ENCODE measurements around the gene RBMS1. TPM values are rescaled to one million over a fixed set of nuclear protein-coding genes. Genes with fewer than 3 reads are reported as not detected.

RBMS1 gene
- polyA plus RNA-seq, 1 donor from 2014 or later, result 8.4 TPM

DNA sequence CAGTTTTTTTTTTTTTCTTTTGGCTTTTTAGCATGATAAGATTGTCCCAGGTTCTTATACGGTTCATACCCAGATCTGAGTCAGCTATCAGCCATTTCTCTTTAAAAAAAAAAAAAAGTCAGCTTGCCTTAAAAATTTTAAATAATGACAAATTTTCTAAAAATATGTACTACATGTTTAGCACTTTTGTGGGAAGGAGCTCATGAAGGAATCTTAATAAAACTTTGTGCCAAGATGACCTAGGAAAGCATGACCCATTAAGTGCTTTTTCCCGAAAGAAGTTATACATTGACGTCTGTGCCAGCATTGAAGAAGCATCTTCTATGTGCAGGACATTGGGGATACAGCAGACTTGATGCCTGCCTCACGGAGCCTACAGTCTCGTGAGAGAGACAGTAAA lies 4.5 kb upstream of the RBMS1 start:
- no peaks in the 10 kb centered on the region for H3K9me3 ChIP-seq (ENCODE audit: low read length)
- no peaks in the 10 kb centered on the region for H3K79me2 ChIP-seq (replicated peaks; ENCODE audit: insufficient read depth, low read length)
- no peak overlapping the region for H2AFZ ChIP-seq (ENCODE audit: low read depth, low read length)
- H3K4me2 ChIP-seq (ENCODE audit: low read length), result no peak overlapping the region
- no peak overlapping the region for H3K4me3 ChIP-seq (ENCODE audit: low read length)
- no peak overlapping the region for H3K9ac ChIP-seq (ENCODE audit: low read length)
- peaks cover 26% of the 10 kb centered on the region for H3K27me3 ChIP-seq (ENCODE audit: insufficient read depth, low read depth, low read length)
- H3K36me3 ChIP-seq (ENCODE audit: insufficient read depth, low read length), result no peaks in the 10 kb centered on the region
- no peaks in the 10 kb centered on the region for H3K9me2 ChIP-seq (ENCODE audit: insufficient read depth, low read length)
- H3F3A ChIP-seq (ENCODE audit: insufficient read depth, low read length, poor library complexity, severe bottlenecking), result no peaks in the 10 kb centered on the region
- no peak overlapping the region for H3K27ac ChIP-seq (ENCODE audit: low read length)
- no peaks in the 10 kb centered on the region for H4K20me1 ChIP-seq (ENCODE audit: insufficient read depth)
- TF ChIP-seq CTCF (IDR thresholded peaks at IDR 0.05; ENCODE audit: poor library complexity, severe bottlenecking), result no peak
- no peak for TF ChIP-seq EZH2 (IDR thresholded peaks at IDR 0.05; ENCODE audit: borderline replicate concordance, insufficient read depth, low read length, poor library complexity, severe bottlenecking)
- no peak for TF ChIP-seq RAD21 (conservative IDR thresholded peaks at IDR 0.05)
- TF ChIP-seq TAF1 (IDR thresholded peaks at IDR 0.05; ENCODE audit: low read depth), result no peak
- no peak for TF ChIP-seq SMC3 (conservative IDR thresholded peaks at IDR 0.05; ENCODE audit: poor library complexity)
- no peak for TF ChIP-seq MXI1 (conservative IDR thresholded peaks at IDR 0.05; ENCODE audit: poor library complexity, severe bottlenecking)
- TF ChIP-seq, protein P1, sequence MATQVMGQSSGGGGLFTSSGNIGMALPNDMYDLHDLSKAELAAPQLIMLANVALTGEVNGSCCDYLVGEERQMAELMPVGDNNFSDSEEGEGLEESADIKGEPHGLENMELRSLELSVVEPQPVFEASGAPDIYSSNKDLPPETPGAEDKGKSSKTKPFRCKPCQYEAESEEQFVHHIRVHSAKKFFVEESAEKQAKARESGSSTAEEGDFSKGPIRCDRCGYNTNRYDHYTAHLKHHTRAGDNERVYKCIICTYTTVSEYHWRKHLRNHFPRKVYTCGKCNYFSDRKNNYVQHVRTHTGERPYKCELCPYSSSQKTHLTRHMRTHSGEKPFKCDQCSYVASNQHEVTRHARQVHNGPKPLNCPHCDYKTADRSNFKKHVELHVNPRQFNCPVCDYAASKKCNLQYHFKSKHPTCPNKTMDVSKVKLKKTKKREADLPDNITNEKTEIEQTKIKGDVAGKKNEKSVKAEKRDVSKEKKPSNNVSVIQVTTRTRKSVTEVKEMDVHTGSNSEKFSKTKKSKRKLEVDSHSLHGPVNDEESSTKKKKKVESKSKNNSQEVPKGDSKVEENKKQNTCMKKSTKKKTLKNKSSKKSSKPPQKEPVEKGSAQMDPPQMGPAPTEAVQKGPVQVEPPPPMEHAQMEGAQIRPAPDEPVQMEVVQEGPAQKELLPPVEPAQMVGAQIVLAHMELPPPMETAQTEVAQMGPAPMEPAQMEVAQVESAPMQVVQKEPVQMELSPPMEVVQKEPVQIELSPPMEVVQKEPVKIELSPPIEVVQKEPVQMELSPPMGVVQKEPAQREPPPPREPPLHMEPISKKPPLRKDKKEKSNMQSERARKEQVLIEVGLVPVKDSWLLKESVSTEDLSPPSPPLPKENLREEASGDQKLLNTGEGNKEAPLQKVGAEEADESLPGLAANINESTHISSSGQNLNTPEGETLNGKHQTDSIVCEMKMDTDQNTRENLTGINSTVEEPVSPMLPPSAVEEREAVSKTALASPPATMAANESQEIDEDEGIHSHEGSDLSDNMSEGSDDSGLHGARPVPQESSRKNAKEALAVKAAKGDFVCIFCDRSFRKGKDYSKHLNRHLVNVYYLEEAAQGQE (IDR thresholded peaks at IDR 0.05; ENCODE audit: borderline replicate concordance), result no peak
- no peak for TF ChIP-seq EP300 (conservative IDR thresholded peaks at IDR 0.05; ENCODE audit: poor library complexity, severe bottlenecking)
- TF ChIP-seq POLR2AphosphoS5 (IDR thresholded peaks at IDR 0.05), result no peak

- H4K20me1 ChIP-seq (ENCODE audit: insufficient read depth), result no peaks in the 10 kb centered on the region
- no peaks in the 10 kb centered on the region for H3K79me2 ChIP-seq (replicated peaks; ENCODE audit: insufficient read depth, low read length)
- no peak overlapping the region for H3K4me2 ChIP-seq (ENCODE audit: low read length)
- H3K4me3 ChIP-seq (ENCODE audit: low read length), result peak overlapping the region; percentile 76
- no peaks in the 10 kb centered on the region for H3K9me2 ChIP-seq (ENCODE audit: insufficient read depth, low read length)
- no peak overlapping the region for H3K27ac ChIP-seq (ENCODE audit: low read length)
- peaks cover 52% of the 10 kb centered on the region for H3K27me3 ChIP-seq (ENCODE audit: insufficient read depth, low read depth, low read length)
- H3F3A ChIP-seq (ENCODE audit: insufficient read depth, low read length, poor library complexity, severe bottlenecking), result no peaks in the 10 kb centered on the region
- no peak overlapping the region for H2AFZ ChIP-seq (ENCODE audit: low read depth, low read length)
- H3K36me3 ChIP-seq (ENCODE audit: insufficient read depth, low read length), result no peaks in the 10 kb centered on the region
- H3K9me3 ChIP-seq (ENCODE audit: low read length), result no peaks in the 10 kb centered on the region
- TF ChIP-seq RAD21 (conservative IDR thresholded peaks at IDR 0.05), result no peak
- no peak for TF ChIP-seq EP300 (conservative IDR thresholded peaks at IDR 0.05; ENCODE audit: poor library complexity, severe bottlenecking)
- TF ChIP-seq MXI1 (conservative IDR thresholded peaks at IDR 0.05; ENCODE audit: poor library complexity, severe bottlenecking), result no peak
- no peak for TF ChIP-seq CTCF (IDR thresholded peaks at IDR 0.05; ENCODE audit: poor library complexity, severe bottlenecking)
- no peak for TF ChIP-seq SMC3 (conservative IDR thresholded peaks at IDR 0.05; ENCODE audit: poor library complexity)
- TF ChIP-seq, protein P1 (IDR thresholded peaks at IDR 0.05; ENCODE audit: borderline replicate concordance), result no peak
- no peak for TF ChIP-seq TAF1 (IDR thresholded peaks at IDR 0.05; ENCODE audit: low read depth)
- no peak for TF ChIP-seq POLR2AphosphoS5 (IDR thresholded peaks at IDR 0.05)
- no peak for TF ChIP-seq EZH2 (IDR thresholded peaks at IDR 0.05; ENCODE audit: borderline replicate concordance, insufficient read depth, low read length, poor library complexity, severe bottlenecking)
- H3K9ac ChIP-seq (ENCODE audit: low read length), result peak overlapping the region; percentile 52
Observed at GRCh38 chr2:160494201-160494644, 616 bp upstream of the RBMS1 start.

All from neural cell (in vitro differentiated cells).